IMR-90 (cell line): ENCODE measurements around the gene AGMO. TPM values are rescaled to one million over a fixed set of nuclear protein-coding genes. Genes with fewer than 3 reads are reported as not detected.
A peak's percentile ranks its signal among the peaks of the same experiment; 100 is the strongest.

ENCODE experiments used
- ATAC-seq: fragments of 200-7000 bp; cut with Tn5 transposase; 2 replicates; pipeline ENCODE4 v1.9.1; 2020; ENCODE audit warnings: low read depth, mild to moderate bottlenecking, moderate library complexity
- BruUV-seq: library from RNA; stranded (reverse); fragments of 400-500 nt; replicated peaks from 2 replicates; lab custom pipeline; 2021; lab: Mats Ljungman, UMichigan
- CTCF ChIA-PET: fragments of 300-600 bp; formaldehyde crosslinking; extraction: SDS; loops from one replicate; lab custom pipeline; 2021; ENCODE audit warnings: antibody characterized with exemption; lab: Yijun Ruan, JAX
- POLR2A ChIA-PET: fragments of 300-600 bp; sonication (Branson Sonifier 250); formaldehyde crosslinking; loops from one replicate; lab custom pipeline; 2022; ENCODE audit warnings: antibody characterized with exemption; ENCODE audit not compliant: unreplicated experiment; lab: Charles Lee
- DNase-seq: peaks from one replicate; pipeline ENCODE4 v3.0.0; 2013
- H2AFZ ChIP-seq: replicated peaks from 2 replicates; pipeline ENCODE3; 2013; ENCODE audit warnings: low read length, mild to moderate bottlenecking; ENCODE audit not compliant: poor library complexity
- H2AK5ac ChIP-seq: 2 replicates; pipeline ENCODE4 v1.6.1; 2013; ENCODE audit warnings: low read depth, low read length, inconsistent platforms
- H2AK9ac ChIP-seq: replicated peaks from 2 replicates; pipeline ENCODE3; 2013; ENCODE audit warnings: mild to moderate bottlenecking, low read depth, low read length, moderate library complexity; ENCODE audit not compliant: poor library complexity
- H2BK120ac ChIP-seq: 2 replicates; pipeline ENCODE4 v1.6.1; 2013; ENCODE audit warnings: low read depth, low read length, inconsistent platforms
- H2BK15ac ChIP-seq: 3 replicates; pipeline ENCODE4 v1.6.1; 2013; ENCODE audit warnings: low read depth, low read length, inconsistent platforms
- H2BK20ac ChIP-seq: 2 replicates; pipeline ENCODE4 v1.6.1; 2013; ENCODE audit warnings: low read depth, mild to moderate bottlenecking, inconsistent platforms, low read length, moderate library complexity
- H2BK5ac ChIP-seq: 2 replicates; pipeline ENCODE4 v1.6.1; 2013; ENCODE audit warnings: mild to moderate bottlenecking, low read depth, low read length, inconsistent platforms; ENCODE audit not compliant: poor library complexity, severe bottlenecking
- H3K14ac ChIP-seq: replicated peaks from 2 replicates; pipeline ENCODE4 v1.6.1; 2013; ENCODE audit warnings: low read depth, low read length, inconsistent platforms
- H3K18ac ChIP-seq: 2 replicates; pipeline ENCODE4 v1.6.1; 2013; ENCODE audit warnings: low read depth, low read length, control low read depth
- H3K23ac ChIP-seq: 2 replicates; pipeline ENCODE4 v1.6.1; 2013; ENCODE audit warnings: low read depth, low read length, inconsistent platforms
- H3K27ac ChIP-seq: 2 replicates; pipeline ENCODE4 v1.5.1; 2013; ENCODE audit warnings: mild to moderate bottlenecking, control low read depth, low read length; ENCODE audit not compliant: insufficient read depth
- H3K27me3 ChIP-seq: 2 replicates; pipeline ENCODE4 v1.6.1; 2013; ENCODE audit warnings: low read length; ENCODE audit not compliant: control insufficient read depth, insufficient read depth
- H3K36me3 ChIP-seq: 2 replicates; pipeline ENCODE4 v1.6.1; 2013; ENCODE audit warnings: low read length, mixed read lengths; ENCODE audit not compliant: control insufficient read depth, insufficient read depth
- H3K4ac ChIP-seq: 2 replicates; pipeline ENCODE4 v1.6.1; 2013; ENCODE audit warnings: low read depth, low read length, inconsistent platforms
- H3K4me1 ChIP-seq: 2 replicates; pipeline ENCODE4 v1.6.1; 2013; ENCODE audit warnings: low read length, mixed read lengths; ENCODE audit not compliant: control insufficient read depth, insufficient read depth
- H3K4me2 ChIP-seq: 2 replicates; pipeline ENCODE4 v1.6.1; 2013; ENCODE audit warnings: low read depth, mild to moderate bottlenecking, control low read depth, low read length, moderate library complexity
- H3K4me3 ChIP-seq: 2 replicates; pipeline ENCODE4 v1.5.1; 2013; ENCODE audit warnings: low read depth, mild to moderate bottlenecking, control low read depth, low read length, moderate library complexity; ENCODE audit not compliant: insufficient read depth
- H3K56ac ChIP-seq: 2 replicates; pipeline ENCODE4 v1.6.1; 2013; ENCODE audit warnings: low read length, inconsistent platforms; ENCODE audit not compliant: insufficient read depth; ENCODE audit errors: extremely low read depth
- H3K79me1 ChIP-seq, 2 experiments: 2 replicates each; pipeline ENCODE4 v1.6.1; 2013; ENCODE audit warnings: low read length in 2 of 2, inconsistent platforms in 1 of 2, low read depth in 1 of 2
- H3K9ac ChIP-seq: 2 replicates; pipeline ENCODE4 v1.6.1; 2013; ENCODE audit warnings: low read depth, low read length, control low read depth
- H3K9me1 ChIP-seq: 2 replicates; pipeline ENCODE4 v1.6.1; 2013; ENCODE audit warnings: low read length, inconsistent platforms; ENCODE audit not compliant: insufficient read depth
- H3K9me3 ChIP-seq: 2 replicates; pipeline ENCODE4 v1.6.1; 2013; ENCODE audit warnings: low read length; ENCODE audit not compliant: control insufficient read depth, insufficient read depth
- H4K20me1 ChIP-seq: 2 replicates; pipeline ENCODE4 v1.6.1; 2013; ENCODE audit warnings: low read length, inconsistent platforms; ENCODE audit not compliant: insufficient read depth
- H4K5ac ChIP-seq: 2 replicates; pipeline ENCODE4 v1.6.1; 2013; ENCODE audit warnings: mild to moderate bottlenecking, low read depth, low read length, control low read depth
- H4K8ac ChIP-seq, 2 experiments: 2 replicates each; pipeline ENCODE4 v1.6.1; 2013; ENCODE audit warnings: low read depth in 2 of 2, low read length in 2 of 2, control low read depth in 1 of 2, inconsistent platforms in 1 of 2
- H4K91ac ChIP-seq: 2 replicates; pipeline ENCODE4 v1.6.1; 2013; ENCODE audit warnings: low read depth, low read length, inconsistent platforms; ENCODE audit not compliant: insufficient read depth
- CHD1 ChIP-seq: IDR thresholded peaks from 2 replicates; pipeline ENCODE4 v1.6.1; 2012; ENCODE audit warnings: low read depth, low read length, improper control_type of control experiment
- CTCF ChIP-seq: conservative IDR thresholded peaks from 2 replicates; pipeline ENCODE4 v1.5.1; 2012; ENCODE audit warnings: mild to moderate bottlenecking, low read depth, low read length, improper control_type of control experiment
- ELK1 ChIP-seq: fragments of 150-350 bp; IDR thresholded peaks from 2 replicates; pipeline ENCODE4 v1.6.1; 2016; ENCODE audit warnings: low read depth, mild to moderate bottlenecking, low read length, moderate library complexity, borderline replicate concordance
- POLR2A ChIP-seq: IDR thresholded peaks from 2 replicates; pipeline ENCODE4 v1.6.1; 2012; ENCODE audit warnings: mild to moderate bottlenecking, low read depth, low read length
- RAD21 ChIP-seq: IDR thresholded peaks from 2 replicates; pipeline ENCODE4 v1.6.1; 2012; ENCODE audit warnings: low read length, improper control_type of control experiment
- SMC3 ChIP-seq: fragments of 150-350 bp; IDR thresholded peaks from 2 replicates; pipeline ENCODE4 v1.6.1; 2016; ENCODE audit warnings: low read depth, mild to moderate bottlenecking, antibody characterized with exemption, low read length, moderate library complexity
- USF2 ChIP-seq: fragments of 150-350 bp; IDR thresholded peaks from 2 replicates; pipeline ENCODE4 v1.6.1; 2017; ENCODE audit warnings: mild to moderate bottlenecking, antibody characterized with exemption, low read length, low read depth
- WGBS, 2 experiments: methylation state at CpG; one replicate each; pipeline versions ENCODE4 v1.1.5 to v1.1.7; 2013; ENCODE audit warnings: missing lambda C conversion rate in 2 of 2; ENCODE audit not compliant: insufficient read length in 1 of 2; ENCODE audit errors: extremely low coverage in 2 of 2; 5-methylcytosine and 5-hydroxymethylcytosine counted together
- dilution Hi-C: fragments of 300-500 bp; cut with HindIII; formaldehyde crosslinking; loops from one replicate; pipeline ENCODE4 v1.14.3; 2018; ENCODE audit warnings: low sequenced_read_pairs; ENCODE audit not compliant: unreplicated experiment
- in situ Hi-C: fragments of 300-500 bp; cut with MboI; formaldehyde crosslinking; loops from 3 replicates; pipeline ENCODE4 v1.14.3; 2019; ENCODE audit warnings: low sequenced_read_pairs, inconsistent platforms, mixed read lengths
- intact Hi-C: fragments of 100-400 bp; cut with micrococcal nuclease; formaldehyde crosslinking; loops from 2 replicates; pipeline ENCODE4 v1.10.0; 2022
- polyA plus RNA-seq, 3 experiments: library from polyadenylated mRNA; depleted of rRNA; stranded (reverse); fragments of >200 nt; gene quantifications; 2 replicates each; pipeline ENCODE4 v1.2.3, GENCODE V29; 2012; ENCODE audit warnings: low replicate concordance in 1 of 3
- total RNA-seq: library from RNA; depleted of rRNA; stranded (reverse); fragments of >200 nt; gene quantifications from 2 replicates; pipeline ENCODE4 v1.2.3, GENCODE V29; 2012

Gene AGMO
- total and polyA plus RNA-seq, 2 of the 4 experiments (the other 2 are of a cell fraction), result not detected

GRCh38 chr7:15305002-15305600, 256.7 kb downstream of the AGMO start:
- Histone ChIP-seq H3K27ac (no peak overlapping the region), H3K9ac (no peak overlapping the region), H2BK15ac (no peak overlapping the region), H3K56ac (no peak overlapping the region), H2BK5ac (no peak overlapping the region), H3K79me1 (no peaks in the 10 kb centered on the region), H3K14ac (no peak overlapping the region), H4K20me1 (no peaks in the 10 kb centered on the region), H2AK5ac (no peak overlapping the region), H3K4me3 (no peak overlapping the region), H2AK9ac (no peak overlapping the region), H3K4me2 (no peak overlapping the region), H3K36me3 (no peaks in the 10 kb centered on the region), H3K4me1 (no peaks in the 10 kb centered on the region), H3K27me3 (no peaks in the 10 kb centered on the region), H2AFZ (no peak overlapping the region), H4K91ac (no peak overlapping the region), H3K9me1 (no peaks in the 10 kb centered on the region), H4K8ac (no peak overlapping the region), H4K5ac (no peak overlapping the region), H2BK120ac (no peak overlapping the region), H3K9me3 (no peaks in the 10 kb centered on the region), H3K18ac (no peak overlapping the region), H3K4ac (no peak overlapping the region), H3K23ac (no peak overlapping the region), H2BK20ac (no peak overlapping the region)
- WGBS, 2 experiments, result no CpG with 5 or more reads among the region's 2 CpGs
- ATAC-seq (no peak), DNase-seq (peak; percentile 39)
- no TSS peak for BruUV-seq
- TF ChIP-seq ELK1, result no peak
- TF ChIP-seq USF2, result no peak
- no peak for TF ChIP-seq POLR2A
- TF ChIP-seq RAD21, result peak; percentile 74
- peak; percentile 75 for TF ChIP-seq CTCF
- no peak for TF ChIP-seq CHD1
- peak; percentile 84 for TF ChIP-seq SMC3
- in situ Hi-C loops (loop anchor here (25.0 kb wide), 1 partner anchor 1257 kb away; no protein-coding TSS in a partner anchor), dilution Hi-C loops (no loop called here), intact Hi-C loops (loop anchor here (1.0 to 10.0 kb wide), 4 partner anchors 252 to 1260 kb away; no protein-coding TSS in a partner anchor)
- ChIA-PET POLR2A (no interaction called here), CTCF (no interaction called here)
